ENCODE results near the gene PARP14. TPM values are rescaled to one million over a fixed set of nuclear protein-coding genes. Genes with fewer than 3 reads are reported as not detected.
"Not testable (repeated sequence)": the region's sequence is repeated elsewhere in the genome, so short reads cannot be mapped to it uniquely, and the experiment has no call there.

PARP14 gene, protein sequence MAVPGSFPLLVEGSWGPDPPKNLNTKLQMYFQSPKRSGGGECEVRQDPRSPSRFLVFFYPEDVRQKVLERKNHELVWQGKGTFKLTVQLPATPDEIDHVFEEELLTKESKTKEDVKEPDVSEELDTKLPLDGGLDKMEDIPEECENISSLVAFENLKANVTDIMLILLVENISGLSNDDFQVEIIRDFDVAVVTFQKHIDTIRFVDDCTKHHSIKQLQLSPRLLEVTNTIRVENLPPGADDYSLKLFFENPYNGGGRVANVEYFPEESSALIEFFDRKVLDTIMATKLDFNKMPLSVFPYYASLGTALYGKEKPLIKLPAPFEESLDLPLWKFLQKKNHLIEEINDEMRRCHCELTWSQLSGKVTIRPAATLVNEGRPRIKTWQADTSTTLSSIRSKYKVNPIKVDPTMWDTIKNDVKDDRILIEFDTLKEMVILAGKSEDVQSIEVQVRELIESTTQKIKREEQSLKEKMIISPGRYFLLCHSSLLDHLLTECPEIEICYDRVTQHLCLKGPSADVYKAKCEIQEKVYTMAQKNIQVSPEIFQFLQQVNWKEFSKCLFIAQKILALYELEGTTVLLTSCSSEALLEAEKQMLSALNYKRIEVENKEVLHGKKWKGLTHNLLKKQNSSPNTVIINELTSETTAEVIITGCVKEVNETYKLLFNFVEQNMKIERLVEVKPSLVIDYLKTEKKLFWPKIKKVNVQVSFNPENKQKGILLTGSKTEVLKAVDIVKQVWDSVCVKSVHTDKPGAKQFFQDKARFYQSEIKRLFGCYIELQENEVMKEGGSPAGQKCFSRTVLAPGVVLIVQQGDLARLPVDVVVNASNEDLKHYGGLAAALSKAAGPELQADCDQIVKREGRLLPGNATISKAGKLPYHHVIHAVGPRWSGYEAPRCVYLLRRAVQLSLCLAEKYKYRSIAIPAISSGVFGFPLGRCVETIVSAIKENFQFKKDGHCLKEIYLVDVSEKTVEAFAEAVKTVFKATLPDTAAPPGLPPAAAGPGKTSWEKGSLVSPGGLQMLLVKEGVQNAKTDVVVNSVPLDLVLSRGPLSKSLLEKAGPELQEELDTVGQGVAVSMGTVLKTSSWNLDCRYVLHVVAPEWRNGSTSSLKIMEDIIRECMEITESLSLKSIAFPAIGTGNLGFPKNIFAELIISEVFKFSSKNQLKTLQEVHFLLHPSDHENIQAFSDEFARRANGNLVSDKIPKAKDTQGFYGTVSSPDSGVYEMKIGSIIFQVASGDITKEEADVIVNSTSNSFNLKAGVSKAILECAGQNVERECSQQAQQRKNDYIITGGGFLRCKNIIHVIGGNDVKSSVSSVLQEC (N-terminal part only)
- 11.2 TPM for total RNA-seq

DNA sequence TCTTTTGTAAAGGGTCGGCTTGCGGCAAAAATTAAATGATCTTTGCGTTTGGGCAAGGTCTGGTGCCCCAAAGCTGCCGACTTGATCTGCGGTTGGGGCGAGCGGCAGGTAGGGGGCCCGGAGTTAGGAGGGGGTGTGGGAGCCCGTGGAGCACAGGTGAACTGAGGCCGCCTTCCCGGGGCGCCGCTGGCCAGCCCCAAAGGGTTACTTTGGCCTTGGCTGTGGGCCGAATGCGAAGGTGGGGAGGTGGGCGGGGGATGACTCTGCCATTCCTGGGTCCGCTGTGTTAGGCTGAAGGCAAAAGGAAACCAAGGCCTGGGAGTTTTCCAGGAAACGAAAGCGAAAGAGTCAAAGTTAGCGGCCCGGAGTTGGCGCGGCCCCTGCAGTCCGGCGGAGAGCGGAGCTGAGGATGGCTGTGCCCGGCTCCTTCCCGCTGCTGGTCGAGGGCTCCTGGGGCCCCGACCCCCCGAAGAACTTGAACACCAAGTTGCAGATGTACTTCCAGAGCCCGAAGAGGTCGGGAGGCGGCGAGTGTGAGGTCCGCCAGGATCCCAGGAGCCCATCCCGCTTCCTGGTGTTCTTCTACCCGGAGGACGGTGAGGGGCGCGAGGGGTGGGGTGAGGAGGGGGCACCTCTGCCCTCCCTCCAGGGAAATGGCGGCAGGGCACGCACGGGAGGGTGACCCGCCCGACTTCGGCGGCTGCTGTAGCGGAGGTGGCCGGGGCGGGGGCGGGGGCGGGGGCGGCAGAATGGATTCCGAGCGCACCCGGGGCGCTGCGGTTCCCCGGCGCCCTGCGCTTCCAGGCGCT lies at the start of gene PARP14:
Gene PARP14, plus strand, starts transcription at position 365 of the 809 bp plus-strand sequence. Its CDS starts 45 bp downstream, at position 410.
- peak; percentile 32 for DNase-seq

DNA sequence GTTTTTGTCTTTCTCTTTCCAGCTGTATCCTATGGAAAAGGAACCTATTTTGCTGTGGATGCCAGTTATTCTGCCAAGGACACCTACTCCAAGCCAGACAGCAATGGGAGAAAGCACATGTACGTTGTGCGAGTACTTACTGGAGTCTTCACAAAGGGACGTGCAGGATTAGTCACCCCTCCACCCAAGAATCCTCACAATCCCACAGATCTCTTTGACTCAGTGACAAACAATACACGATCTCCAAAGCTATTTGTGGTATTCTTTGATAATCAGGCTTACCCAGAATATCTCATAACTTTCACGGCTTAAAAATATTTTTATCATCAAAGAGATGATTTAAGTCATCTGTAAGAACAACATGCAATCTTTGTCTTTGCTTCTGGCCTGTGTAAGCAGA lies 44.9 kb upstream of the PARP14 start:
- no peak for DNase-seq

DNA sequence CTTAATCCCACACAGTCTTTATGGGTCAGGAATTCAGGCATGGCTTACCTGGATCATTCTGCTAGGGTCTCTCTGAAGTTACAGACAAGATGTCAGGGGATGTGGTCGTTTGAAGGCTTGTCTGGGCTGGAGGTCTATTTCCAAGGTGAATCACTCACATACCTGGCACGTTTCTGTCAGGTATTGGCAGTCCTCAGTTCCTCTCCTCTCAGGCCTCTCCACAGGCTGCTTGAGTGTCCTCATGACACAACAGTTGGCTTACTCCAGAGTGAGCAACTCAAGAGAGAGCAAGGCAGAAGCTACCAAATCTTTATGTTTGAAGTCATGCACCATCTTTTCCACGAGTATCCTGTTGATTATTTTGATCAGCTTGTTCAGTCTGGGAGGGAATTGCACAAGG lies 43.9 kb upstream of the PARP14 start:
- DNase-seq: no peak

DNA sequence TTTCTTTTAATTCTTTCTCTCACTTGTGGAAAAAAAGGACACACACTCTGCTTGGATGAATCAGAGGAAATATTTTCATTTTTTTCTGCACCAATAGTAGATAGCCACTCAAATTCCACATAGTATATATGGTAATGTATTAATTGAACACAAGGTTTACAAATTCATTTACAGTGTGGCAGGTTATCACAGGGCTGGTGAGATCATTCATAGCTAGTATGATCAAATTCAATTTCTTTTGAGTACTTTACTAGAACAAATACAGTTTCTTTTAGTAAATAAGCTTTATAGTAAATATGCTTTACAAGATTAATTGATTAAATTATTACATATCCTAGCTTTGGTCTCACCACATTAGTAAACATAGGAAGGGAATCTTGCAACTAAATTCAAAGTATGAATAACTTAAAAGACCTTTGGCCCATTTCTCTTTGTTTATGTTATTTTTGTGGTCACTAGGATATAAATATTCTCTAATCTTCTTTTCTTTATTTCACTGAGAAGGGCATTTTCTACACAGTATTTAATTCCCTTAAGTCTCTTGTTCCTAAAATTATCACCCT lies 40.1 kb upstream of the PARP14 start:
- DNase-seq: no peak

DNA sequence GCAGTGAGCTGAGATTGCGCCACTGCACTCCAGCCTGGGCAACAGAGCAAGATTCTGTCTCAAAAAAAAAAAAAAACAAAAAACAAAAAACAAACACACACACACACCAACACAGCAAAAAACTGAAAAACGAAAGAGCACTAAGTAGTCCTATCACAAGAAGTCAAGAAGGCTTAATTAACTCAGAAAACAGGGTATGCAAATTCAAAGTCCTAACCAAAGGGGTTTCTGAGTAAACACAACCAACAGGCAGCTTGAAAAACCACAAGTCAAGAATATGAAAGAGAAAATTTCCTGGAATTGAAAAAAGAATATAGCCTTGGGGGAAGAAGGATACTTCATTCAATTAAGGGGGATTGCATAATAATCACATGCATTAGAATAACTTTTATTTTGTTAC lies 37.7 kb upstream of the PARP14 start:
- DNase-seq: no peak

DNA sequence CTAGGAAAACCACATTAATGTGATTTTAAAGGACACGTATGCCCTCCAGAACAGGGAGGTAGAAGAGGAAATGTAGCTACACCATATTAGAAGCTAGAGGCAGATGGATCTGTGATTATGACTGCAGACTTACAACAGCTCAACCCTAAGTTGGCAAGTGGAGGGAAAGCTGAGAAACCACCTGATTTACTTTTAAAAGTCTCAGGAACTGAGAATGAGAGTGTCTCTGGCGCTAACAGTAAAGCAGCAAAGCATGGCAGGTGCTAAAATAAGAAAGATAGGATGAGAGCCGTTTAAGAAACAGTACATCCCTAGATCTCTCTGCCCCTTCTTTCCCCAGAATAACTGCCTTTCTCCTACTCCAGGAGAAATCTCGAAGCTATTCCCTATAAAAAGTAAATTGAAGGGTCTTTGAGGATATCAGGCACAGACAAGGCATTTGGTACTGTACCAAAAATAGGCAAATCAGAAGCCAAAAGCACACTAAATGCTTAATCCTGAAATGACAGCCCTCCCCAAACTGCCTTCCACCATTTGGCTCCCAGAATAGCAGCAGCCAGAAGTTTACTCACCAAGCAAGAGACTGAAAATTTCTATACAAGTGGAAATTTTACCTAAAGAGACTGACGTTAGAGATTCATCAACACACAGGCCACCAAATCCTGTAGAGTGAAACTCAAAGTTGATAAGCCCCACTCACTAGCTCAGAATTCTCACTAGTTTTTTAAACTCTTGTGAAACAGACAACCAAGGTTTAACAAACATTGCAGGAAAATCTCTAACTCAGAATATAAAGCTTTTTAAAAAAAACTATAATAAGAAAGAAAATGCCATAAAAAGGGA lies 34.3 kb upstream of the PARP14 start:
- no peak for DNase-seq

DNA sequence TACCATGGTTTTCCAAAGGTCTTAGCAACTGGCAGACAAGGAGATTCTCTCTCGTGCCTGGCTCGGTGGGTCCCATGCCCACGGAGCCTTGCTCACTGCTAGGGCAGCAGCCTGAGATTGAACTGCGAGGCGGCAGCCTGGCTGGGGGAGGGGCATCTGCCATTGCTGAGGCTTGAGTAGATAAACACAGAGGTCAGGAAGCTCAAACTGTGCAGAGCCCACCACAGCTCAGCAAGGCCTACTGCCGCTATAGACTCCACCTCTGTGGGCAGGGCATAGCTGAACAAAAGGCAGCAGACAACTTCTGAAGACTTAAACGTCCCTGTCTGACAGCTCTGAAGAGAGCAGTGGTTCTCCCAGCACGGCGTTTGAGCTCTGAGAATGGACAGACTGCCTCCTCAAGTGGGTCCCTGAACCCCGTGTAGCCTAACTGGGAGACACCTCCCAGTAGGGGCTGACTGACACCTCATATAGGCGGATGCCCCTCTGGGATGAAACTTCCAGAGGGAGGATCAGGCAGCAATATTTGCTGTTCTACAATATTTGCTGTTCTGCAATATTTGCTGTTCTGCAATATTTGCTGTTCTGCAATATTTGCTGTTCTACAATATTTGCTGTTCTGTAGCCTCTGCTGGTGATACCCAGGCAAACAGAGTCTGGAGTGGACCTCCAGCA lies 29.3 kb upstream of the PARP14 start:
- not testable (repeated sequence) for DNase-seq

DNA sequence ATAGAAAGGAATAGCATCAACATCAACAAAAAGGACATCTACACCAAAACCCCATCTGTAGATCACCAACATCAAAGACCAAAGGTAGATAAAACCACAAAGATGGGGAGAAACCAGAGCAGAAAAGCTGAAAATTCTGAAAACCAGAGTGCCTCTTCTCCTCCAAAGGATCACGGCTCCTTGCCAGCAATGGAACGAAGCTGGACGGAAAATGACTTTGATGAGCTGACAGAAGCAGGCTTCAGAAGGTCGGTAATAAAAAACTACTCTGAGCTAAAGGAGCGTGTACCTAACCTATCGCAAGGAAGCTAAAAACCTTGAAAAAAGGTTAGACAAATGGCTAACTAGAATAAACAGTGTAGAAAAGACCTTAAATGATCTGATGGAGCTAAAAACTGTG lies 28.7 kb upstream of the PARP14 start:
- DNase-seq: not testable (repeated sequence)

DNA sequence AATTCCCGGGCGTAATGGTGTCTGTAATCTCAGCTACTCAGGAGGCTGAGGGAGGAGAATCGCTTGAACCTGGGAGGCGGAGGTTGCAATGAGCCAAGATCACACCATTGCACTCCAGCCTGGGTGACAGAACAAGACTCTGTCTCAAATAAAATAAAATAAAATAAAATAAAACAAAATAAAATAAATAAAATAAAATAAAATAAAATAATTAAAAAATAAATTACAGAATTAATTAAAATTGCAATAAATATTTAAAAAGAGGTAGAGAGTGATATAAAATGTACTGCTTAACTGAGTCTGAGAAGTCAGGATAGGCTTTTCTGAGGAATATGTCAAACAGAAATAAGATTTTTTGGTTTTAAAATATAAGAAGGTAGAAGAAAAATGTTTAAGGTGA lies 22.3 kb upstream of the PARP14 start:
- not testable (repeated sequence) for DNase-seq

DNA sequence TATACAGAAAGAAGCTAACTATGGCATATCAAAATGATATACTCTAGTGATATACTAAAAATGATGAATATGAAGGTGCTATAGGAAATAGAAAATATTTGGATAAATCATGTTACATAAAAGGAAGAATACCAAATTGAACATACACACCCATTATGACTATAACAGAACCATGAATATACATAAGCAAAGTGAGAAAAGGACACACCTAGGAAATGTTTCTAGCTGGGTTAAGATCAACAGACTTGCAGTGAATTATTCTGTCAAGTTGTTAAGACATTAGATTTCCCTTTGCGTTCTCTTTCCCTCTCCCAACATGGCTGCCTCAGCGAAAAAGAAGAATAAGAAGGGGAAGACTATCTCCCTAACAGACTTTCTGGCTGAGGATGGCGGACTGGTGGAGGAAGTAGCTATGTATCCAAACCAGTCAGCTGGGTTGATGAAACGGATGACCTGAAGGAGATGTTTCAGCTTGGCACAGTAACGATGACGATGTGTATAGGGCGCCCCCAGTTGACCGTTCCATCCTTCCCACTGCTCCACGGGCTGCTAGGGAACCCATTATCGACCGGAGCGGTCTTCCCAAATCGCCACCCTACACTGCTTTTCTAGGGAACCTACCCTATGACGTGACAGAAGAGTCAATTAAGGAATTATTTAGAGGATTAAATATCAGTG lies 20.2 kb upstream of the PARP14 start:
- DNase-seq: no peak

DNA sequence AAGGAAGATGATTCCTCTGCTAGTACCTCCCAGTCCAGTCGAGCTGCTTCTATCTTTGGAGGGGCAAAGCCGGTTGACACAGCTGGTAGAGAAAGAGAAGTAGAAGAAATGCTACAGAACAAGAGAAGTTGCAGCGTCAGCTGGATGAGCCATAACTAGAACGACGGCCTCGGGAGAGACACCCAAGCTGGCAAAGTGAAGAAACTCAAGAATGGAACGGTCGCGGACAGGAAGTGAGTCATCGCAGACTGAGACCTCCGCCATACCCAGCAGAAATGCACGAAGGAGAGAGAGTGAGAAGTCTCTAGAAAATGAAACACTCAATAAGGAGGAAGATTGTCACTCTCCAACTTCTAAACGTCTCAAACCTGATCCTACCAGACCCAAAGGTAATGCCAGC lies 19.0 kb upstream of the PARP14 start:
- no peak for DNase-seq

DNA sequence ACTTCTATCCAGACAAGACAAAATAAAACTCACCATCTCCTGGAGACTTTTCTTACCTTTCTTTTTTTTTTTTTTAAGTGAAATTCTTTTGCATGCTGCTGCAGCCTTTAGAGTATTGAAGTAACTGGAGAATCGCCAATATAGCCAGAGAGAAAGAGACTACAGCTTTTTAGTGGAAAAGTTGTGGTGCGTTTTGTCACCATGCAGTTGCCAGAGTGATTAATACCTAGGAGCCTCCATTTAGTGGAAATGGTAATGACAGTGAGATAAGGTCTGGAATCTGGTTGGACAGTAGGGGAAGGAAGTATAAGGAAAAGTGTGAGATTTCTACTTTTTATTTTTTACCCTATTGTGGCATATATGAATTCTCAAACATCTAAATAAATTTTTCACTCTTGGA lies 18.1 kb upstream of the PARP14 start:
- no peak for DNase-seq

DNA sequence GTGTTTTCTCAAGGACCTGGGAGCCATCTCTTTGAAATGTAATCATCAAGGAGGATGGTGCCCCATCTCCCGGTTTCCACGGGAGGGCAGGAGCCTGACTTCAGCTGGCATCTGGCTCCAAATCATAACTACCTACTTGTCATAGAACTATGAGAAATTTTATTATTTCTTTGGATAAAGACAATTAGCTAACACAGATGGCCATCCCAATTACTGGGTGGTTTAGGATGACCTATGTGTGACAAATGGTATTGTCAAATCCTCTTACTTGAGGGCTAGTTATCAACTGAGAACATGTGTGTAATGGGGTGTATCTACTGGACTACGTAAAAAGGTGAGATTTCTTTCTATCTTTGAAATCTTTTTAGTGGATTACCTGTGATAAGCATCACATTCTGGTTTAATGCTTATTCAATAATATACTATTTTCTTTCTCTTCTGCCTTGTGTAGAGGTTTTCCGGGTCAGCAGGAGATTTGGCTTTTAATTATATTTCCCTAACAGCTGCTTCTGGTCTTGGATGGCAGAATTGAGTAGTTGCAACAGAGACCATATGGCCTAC lies 15.3 kb upstream of the PARP14 start:
- DNase-seq: no peak

DNA sequence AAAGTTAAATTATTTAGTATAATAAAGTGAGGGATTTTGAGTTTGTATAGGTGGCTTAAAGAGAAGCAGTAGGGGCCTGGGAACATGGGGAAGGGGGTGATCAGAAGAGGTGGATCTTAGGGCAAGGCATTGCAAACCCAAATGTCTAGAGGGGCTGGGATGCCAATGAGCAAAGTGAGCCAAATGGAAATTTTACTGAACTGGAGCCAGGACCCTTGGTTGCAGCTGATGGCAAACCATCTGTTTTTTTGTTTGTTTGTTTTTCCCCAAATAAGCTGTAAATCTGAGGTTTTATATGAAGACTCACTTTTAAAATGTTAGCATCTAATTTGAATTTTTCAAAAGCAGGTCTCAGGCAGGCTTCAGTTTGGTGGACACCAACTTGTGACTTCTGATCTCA lies 14.8 kb upstream of the PARP14 start:
- DNase-seq: no peak

DNA sequence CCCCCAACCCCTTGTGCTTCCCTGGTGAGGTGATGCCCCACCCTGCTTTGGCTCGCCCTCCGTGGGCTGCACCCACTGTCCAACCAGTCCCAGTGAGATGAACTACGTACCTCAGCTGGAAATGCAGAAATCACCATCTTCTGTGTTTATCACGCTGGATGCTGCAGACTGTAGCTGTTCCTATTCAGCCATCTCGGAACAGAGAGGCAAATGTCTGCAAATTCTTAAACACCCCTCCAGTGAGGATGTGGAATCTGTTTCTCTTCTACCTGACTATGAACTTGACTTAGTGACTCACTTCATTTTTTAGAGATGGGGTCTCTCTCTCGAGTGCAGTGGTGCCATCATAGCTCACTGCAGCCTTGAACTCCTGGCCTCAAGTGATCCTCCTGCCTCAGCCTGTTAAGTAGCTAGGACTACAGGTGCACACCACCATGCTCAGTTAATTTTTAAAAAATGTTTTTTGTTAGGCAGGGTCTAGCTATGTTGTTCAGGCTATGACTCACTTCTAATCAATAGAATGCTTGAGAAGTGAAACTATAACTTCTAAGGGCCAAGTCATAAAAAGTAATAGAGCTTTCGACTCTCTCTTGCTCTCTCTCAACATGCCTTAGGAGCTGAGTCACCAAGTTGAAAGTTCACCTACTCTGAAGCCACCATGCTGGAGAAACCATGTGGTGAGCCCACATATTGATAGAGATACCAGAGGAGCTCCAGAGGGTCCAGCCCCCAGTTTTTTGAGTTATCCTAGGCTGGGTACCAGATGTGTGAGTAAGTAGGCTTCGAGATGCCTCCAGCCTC lies 11.5 kb upstream of the PARP14 start:
- no peak for DNase-seq

DNA sequence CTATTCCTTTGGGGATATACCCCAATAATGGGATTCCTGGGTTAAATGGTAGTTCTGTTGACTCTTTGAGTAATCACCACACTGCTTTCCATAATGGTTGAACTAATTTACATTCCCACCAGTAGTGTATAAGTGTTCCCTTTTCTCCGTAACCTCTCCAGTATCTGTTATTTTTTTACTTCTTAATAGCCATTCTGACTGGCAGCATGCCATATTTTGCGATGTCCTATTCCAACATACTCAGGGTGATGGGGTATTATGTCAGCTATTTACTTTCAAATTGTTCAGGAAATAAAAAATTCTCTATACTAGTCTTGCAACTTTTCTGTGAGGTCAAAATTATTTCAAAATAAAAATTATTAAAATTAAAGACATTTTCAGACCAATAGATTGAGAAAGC lies 9.1 kb upstream of the PARP14 start:
- DNase-seq: no peak

DNA sequence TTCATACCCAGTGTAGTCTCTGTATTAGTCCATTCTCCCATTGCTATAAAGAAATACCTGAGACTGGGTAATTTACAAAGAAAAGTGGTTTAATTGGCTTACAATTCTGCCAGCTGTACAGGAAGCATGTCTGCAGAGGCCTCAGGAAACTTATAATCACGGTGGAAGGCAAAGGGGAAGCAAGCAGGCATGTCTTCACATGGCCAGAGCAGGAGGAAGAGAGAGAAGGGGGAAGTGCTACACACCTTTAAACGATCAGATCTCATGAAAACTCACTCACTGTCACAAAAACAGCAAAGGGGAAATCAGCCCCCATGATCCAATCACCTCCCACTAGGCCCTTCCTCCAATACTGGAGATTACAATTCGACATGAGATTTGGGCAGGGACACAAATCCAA lies 6.3 kb upstream of the PARP14 start:
- no peak for DNase-seq

DNA sequence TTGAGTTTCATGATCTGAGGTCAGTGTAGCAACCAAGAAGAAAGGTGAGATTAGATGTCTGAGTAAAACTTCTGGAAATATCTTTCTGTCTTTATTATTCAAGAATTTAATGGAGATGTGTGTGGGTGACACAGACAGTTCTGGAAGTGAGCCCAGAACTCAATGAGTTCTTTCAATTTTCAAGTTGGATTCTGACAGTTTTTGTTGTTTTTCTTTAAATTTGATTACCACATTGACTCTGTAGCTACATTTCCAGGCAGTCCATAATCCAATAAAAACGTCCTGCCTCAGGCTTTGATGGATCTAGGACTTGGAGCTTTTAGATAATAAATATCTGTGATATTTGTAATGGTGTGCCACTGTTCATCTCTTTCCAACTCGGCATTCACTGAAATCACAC lies 3.9 kb upstream of the PARP14 start:
- no peak for DNase-seq
